ENCODE results near the gene CLCN6. TPM values are rescaled to one million over a fixed set of nuclear protein-coding genes. Genes with fewer than 3 reads are reported as not detected.
A peak's percentile ranks its signal among the peaks of the same experiment; 100 is the strongest.

CLCN6 gene
- total and polyA plus RNA-seq, 2 of the 13 experiments (the other 11 are each of a cell fraction or from before 2014, with no cell fraction given), result 14.9 to 19.3 TPM

GRCh38 chr1:11778336-11778735, 27.7 kb upstream of the CLCN6 start:
- H3K79me2 ChIP-seq (ENCODE audit: insufficient read depth, low read length), result no peaks in the 10 kb centered on the region
- 65% methylated on average over 4 of the region's 9 CpGs for WGBS (ENCODE audit: low lambda C conversion rate)
- no peak overlapping the region for H2AFZ ChIP-seq (ENCODE audit: low read length)
- intact Hi-C loops (cut with micrococcal nuclease; ENCODE audit: unreplicated experiment) (no loop called here), in situ Hi-C loops (cut with HindIII; ENCODE audit: extremely low pct_ligation_motif_present, low pct_unique_long_range_greater_than_20kb) (no loop called here)
- H3K4me2 ChIP-seq (ENCODE audit: low read depth, low read length), result no peak overlapping the region
- H3K4me1 ChIP-seq (ENCODE audit: insufficient read depth, low read length), result peaks cover 17% of the 10 kb centered on the region
- no peaks in the 10 kb centered on the region for H4K20me1 ChIP-seq (ENCODE audit: insufficient read depth, low read length)
- H3K9me3 ChIP-seq (ENCODE audit: low read length), result no peaks in the 10 kb centered on the region
- no TSS peak for BruUV-seq (replicated peaks)
- no peak overlapping the region for H3K9ac ChIP-seq (ENCODE audit: insufficient read depth, low read depth, low read length)
- H3K4me3 ChIP-seq (replicated peaks in 1 of 3; ENCODE audit: insufficient read depth in 1 of 3, low read depth in 2 of 3, low read length in 3 of 3), result no peak overlapping the region
- ATAC-seq (no peak), DNase-seq (ENCODE audit: low spot score) (no peak), FAIRE-seq (no peak)
- CTCF ChIA-PET (ENCODE audit: low intra/inter-chr PET ratio, low total read pairs), result no interaction called here
- H3K27ac ChIP-seq (ENCODE audit: extremely low read length, insufficient read depth, low read length), result no peak overlapping the region
- POLR2A ChIA-PET, result no interaction called here
- H3K27me3 ChIP-seq (ENCODE audit: control insufficient read depth in 1 of 2, insufficient read depth in 2 of 2, low read length in 2 of 2), result peaks cover 3% of the 10 kb centered on the region in 2 experiments; a peak in 3 of 5 replicates
- no peaks in the 10 kb centered on the region for H3K36me3 ChIP-seq (replicated peaks in 1 of 2; ENCODE audit: control insufficient read depth in 1 of 2, insufficient read depth in 2 of 2, low read length in 2 of 2)
- TF ChIP-seq HINFP (CRISPR knock-in tag; IDR thresholded peaks at IDR 0.05; ENCODE audit: low read depth) (no peak), EHMT2 (IDR thresholded peaks at IDR 0.05; ENCODE audit: borderline replicate concordance, low read depth, low read length) (no peak), ZNF382 (CRISPR knock-in tag; IDR thresholded peaks at IDR 0.05; ENCODE audit: borderline replicate concordance) (no peak)

- POLR2A ChIA-PET, result no interaction called here
- TF ChIP-seq ZNF629 (CRISPR knock-in tag; conservative IDR thresholded peaks at IDR 0.05) (peak; percentile 54), MXI1 (IDR thresholded peaks at IDR 0.05; ENCODE audit: borderline replicate concordance, low read depth, low read length) (no peak)
Observed at GRCh38 chr1:11778844-11779623, 27.0 kb upstream of the CLCN6 start.

More at GRCh38 chr1:11778844-11779623, 27.0 kb upstream of the CLCN6 start:
- CTCF ChIA-PET (ENCODE audit: low intra/inter-chr PET ratio, low total read pairs), result no interaction called here
- no peak overlapping the region for H3K9ac ChIP-seq (ENCODE audit: insufficient read depth, low read depth, low read length)
- in situ Hi-C loops (cut with HindIII; ENCODE audit: extremely low pct_ligation_motif_present, low pct_unique_long_range_greater_than_20kb) (no loop called here), intact Hi-C loops (cut with micrococcal nuclease; ENCODE audit: unreplicated experiment) (no loop called here)
- H3K36me3 ChIP-seq (replicated peaks in 1 of 2; ENCODE audit: control insufficient read depth in 1 of 2, insufficient read depth in 2 of 2, low read length in 2 of 2), result no peaks in the 10 kb centered on the region
- no peak for FAIRE-seq
- no peaks in the 10 kb centered on the region for H3K79me2 ChIP-seq (ENCODE audit: insufficient read depth, low read length)
- WGBS (ENCODE audit: low lambda C conversion rate), result 67% methylated on average over 10 of the region's 15 CpGs
- H4K20me1 ChIP-seq (ENCODE audit: insufficient read depth, low read length), result no peaks in the 10 kb centered on the region
- no peaks in the 10 kb centered on the region for H3K9me3 ChIP-seq (ENCODE audit: low read length)
- H2AFZ ChIP-seq (ENCODE audit: low read length), result no peak overlapping the region
- H3K27ac ChIP-seq (ENCODE audit: extremely low read length, insufficient read depth, low read length), result no peak overlapping the region
- DNase-seq (ENCODE audit: low spot score), result no peak
- peaks cover 21% of the 10 kb centered on the region for H3K4me1 ChIP-seq (ENCODE audit: insufficient read depth, low read length)
- ATAC-seq, result no peak
- peaks cover 3% of the 10 kb centered on the region in 2 experiments; a peak in 3 of 5 replicates for H3K27me3 ChIP-seq (ENCODE audit: control insufficient read depth in 1 of 2, insufficient read depth in 2 of 2, low read length in 2 of 2)
- H3K4me3 ChIP-seq (replicated peaks in 1 of 3; ENCODE audit: insufficient read depth in 1 of 3, low read depth in 2 of 3, low read length in 3 of 3), result no peak overlapping the region
- no TSS peak for BruUV-seq (replicated peaks)
- no peak overlapping the region for H3K4me2 ChIP-seq (ENCODE audit: low read depth, low read length)

Data from HepG2 (cell line).